ENCODE results near the gene UCMA.
A peak's percentile ranks its signal among the peaks of the same experiment; 100 is the strongest.
"Not testable (repeated sequence)": the region's sequence is repeated elsewhere in the genome, so short reads cannot be mapped to it uniquely, and the experiment has no call there.

Gene UCMA, protein sequence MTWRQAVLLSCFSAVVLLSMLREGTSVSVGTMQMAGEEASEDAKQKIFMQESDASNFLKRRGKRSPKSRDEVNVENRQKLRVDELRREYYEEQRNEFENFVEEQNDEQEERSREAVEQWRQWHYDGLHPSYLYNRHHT

DNA sequence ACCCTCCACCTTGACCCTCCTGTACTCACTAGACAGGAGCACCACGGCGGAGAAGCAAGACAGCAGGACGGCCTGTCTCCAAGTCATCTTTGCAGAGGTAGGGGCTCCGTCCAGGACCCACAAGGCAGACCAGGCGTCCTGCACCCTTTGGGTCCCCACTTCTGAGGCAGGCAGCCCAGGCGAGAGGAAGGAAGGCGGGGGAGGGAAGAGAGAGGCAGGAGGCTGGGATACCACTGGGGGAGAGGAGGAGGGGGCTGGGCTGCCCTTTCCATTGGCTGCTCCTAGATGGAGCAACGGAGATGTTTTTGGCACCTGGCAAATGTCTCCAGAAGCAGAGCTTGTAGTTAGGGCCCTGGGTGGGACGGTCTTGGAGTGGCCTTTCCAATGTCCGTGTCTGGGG, at the start of gene UCMA:
TSS of gene UCMA (minus strand) at position 203 of the 400 bp plus-strand sequence. CDS start at position 87, 116 bp downstream.
- in situ Hi-C loops (cut with MboI; ENCODE audit: low sequenced_read_pairs) = no loop called here
- Histone ChIP-seq H3K27me3 (ENCODE audit: low read depth) (no peaks in the 10 kb centered on the region), H3K4me3 (no peak within 1 kb of the TSS), H3K9me3 (no peaks in the 10 kb centered on the region), H3K4me1 (peaks cover 7% of the 10 kb centered on the region), H3K36me3 (replicated peaks) (no peaks in the 10 kb centered on the region)
- DNase-seq (ENCODE audit: low spot score in 2 of 2) = no peak

DNA sequence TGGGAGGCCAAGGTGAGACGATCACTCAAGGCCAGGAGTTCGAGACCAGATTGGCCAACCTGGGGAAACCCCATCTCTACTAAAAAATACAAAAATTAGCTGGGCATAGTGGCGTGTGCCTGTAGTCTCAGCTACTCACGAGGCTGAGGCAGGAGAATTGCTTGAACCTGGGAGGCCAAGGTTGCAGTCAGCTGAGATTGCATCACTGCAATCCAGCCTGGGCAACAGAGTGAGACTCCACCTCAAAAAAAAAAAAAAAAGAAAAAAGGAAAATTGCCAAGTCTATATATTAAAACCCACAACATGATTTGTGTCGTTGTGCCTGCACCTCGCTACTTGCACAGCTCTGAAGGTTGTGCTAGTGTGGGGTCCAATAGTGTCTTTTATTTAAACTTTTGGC, 48.2 kb upstream of the UCMA start:
- in situ Hi-C loops (cut with MboI; ENCODE audit: low sequenced_read_pairs) = not testable (repeated sequence)

DNA sequence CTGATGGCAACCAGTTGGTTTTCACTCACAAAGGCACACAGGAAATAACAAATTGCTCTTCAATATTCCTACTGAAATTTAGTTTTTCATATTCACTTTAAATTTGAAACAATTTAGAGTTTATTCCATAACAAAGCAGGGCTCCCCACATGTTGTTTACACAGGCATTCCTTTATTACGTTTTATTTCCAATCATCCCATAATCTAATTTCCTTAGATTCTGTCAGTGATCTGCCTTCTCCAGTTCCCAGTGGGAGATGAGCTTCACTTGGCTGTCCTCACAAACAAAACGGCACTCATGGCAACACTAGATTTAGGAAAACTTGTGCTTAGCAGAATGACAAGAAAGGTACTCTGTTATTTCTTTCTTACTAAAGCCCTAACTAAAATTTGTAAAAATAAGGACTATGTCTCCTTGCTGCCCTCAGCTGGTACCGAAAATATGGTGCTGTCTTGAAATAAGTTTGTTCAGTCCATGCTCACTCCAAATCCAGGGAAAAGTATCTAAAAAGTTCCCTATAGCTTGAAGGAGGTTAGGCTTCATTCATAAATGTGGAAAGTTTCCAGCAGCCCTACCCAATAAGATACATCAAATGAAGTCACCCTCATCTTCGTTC, 42.7 kb upstream of the UCMA start:
- Histone ChIP-seq H3K4me3 (no peak overlapping the region), H3K9me3 (no peaks in the 10 kb centered on the region), H3K27me3 (ENCODE audit: low read depth) (no peaks in the 10 kb centered on the region), H3K4me1 (peaks cover 14% of the 10 kb centered on the region), H3K36me3 (replicated peaks) (no peaks in the 10 kb centered on the region)
- in situ Hi-C loops (cut with MboI; ENCODE audit: low sequenced_read_pairs) = no loop called here
- no peak for DNase-seq (ENCODE audit: low spot score in 2 of 2)

More for the DNA sequence above, 48.2 kb upstream of the UCMA start:
- not testable (repeated sequence) for H3K9me3 ChIP-seq; H3K27me3 ChIP-seq (ENCODE audit: low read depth); H3K36me3 ChIP-seq (replicated peaks); H3K4me3 ChIP-seq; DNase-seq (ENCODE audit: low spot score in 2 of 2)
- peaks cover 14% of the 10 kb centered on the region for H3K4me1 ChIP-seq

- not testable (repeated sequence) for H3K9me3 ChIP-seq
Measured at GRCh38 chr10:13276146-13276545, 42.0 kb upstream of the UCMA start.

DNA sequence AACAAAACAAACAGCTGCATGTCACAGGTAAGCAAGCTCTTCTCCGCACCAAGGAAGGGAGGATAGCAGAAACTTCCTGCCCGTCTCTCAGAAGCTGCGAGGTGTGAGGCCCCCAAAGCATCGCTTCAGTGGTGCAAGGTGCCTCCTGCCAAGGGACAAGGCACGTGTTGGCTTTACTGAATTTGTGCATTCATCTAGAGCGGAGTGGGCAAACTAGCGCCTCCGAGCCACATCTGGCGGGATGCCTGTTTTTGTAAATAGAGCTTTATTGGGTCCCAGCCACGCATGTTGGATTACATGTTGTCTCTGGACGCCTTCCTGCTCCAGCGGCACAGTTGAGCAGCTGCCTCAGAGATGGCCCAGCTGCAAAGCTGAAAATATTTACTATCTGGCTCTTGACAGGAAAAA, 38.0 kb upstream of the UCMA start:
- no peaks in the 10 kb centered on the region for H3K9me3 ChIP-seq
- H3K4me3 ChIP-seq = no peak overlapping the region
- DNase-seq (ENCODE audit: low spot score in 2 of 2) = no peak
- in situ Hi-C loops (cut with MboI; ENCODE audit: low sequenced_read_pairs) = no loop called here
- H3K36me3 ChIP-seq (replicated peaks) = no peaks in the 10 kb centered on the region
- H3K4me1 ChIP-seq = no peaks in the 10 kb centered on the region
- H3K27me3 ChIP-seq (ENCODE audit: low read depth) = no peaks in the 10 kb centered on the region

More at GRCh38 chr10:13276146-13276545, 42.0 kb upstream of the UCMA start:
- H3K4me3 ChIP-seq; H3K36me3 ChIP-seq (replicated peaks); DNase-seq (ENCODE audit: low spot score in 2 of 2); H3K27me3 ChIP-seq (ENCODE audit: low read depth); in situ Hi-C loops (cut with MboI; ENCODE audit: low sequenced_read_pairs): not testable (repeated sequence)
- H3K4me1 ChIP-seq = peaks cover 14% of the 10 kb centered on the region

DNA sequence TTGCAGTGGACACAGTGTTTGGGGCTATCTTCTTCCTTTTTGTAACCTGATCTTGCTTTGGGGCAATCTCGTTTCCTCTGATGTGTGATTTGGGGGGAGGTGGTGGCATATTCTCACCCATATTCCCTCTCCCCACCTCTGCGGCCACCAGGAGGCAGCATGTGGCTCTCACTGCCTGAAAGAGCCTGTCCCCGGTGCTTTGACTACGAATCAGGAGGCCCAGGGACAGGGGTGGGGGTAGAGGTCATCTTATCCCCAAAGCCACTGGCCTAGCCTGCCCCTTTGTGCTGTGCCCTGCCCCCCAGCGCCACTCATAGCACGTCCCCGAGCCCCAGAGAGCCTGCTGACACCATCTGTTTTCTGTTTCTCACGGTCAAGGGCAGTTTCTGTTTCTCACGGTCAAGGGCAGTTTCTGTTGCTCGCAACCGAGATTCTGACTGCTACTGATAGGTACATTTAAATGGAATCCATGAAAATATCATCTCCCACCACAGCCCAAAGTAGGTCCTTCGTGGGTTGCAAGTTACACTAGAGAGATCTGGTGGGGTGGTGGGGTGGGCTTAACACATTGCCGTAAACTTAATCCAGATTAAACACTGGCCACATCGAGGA, 37.5 kb upstream of the UCMA start:
- H3K9me3 ChIP-seq = no peaks in the 10 kb centered on the region
- no peak overlapping the region for H3K4me3 ChIP-seq
- in situ Hi-C loops (cut with MboI; ENCODE audit: low sequenced_read_pairs) = no loop called here
- no peaks in the 10 kb centered on the region for H3K27me3 ChIP-seq (ENCODE audit: low read depth)
- no peaks in the 10 kb centered on the region for H3K36me3 ChIP-seq (replicated peaks)
- no peaks in the 10 kb centered on the region for H3K4me1 ChIP-seq
- DNase-seq (ENCODE audit: low spot score in 2 of 2) = peak; percentile 36 to 76

- Histone ChIP-seq H3K4me1 (no peaks in the 10 kb centered on the region), H3K4me3 (no peak overlapping the region), H3K9me3 (no peaks in the 10 kb centered on the region), H3K36me3 (replicated peaks) (no peaks in the 10 kb centered on the region), H3K27me3 (ENCODE audit: low read depth) (no peaks in the 10 kb centered on the region)
- no peak for DNase-seq (ENCODE audit: low spot score in 2 of 2)
- in situ Hi-C loops (cut with MboI; ENCODE audit: low sequenced_read_pairs) = no loop called here
Measured at GRCh38 chr10:13270877-13271551, 36.8 kb upstream of the UCMA start.

GRCh38 chr10:13268841-13269240, 34.7 kb upstream of the UCMA start:
- no peaks in the 10 kb centered on the region for H3K4me1 ChIP-seq
- no peak for DNase-seq (ENCODE audit: low spot score in 2 of 2)
- no peaks in the 10 kb centered on the region for H3K9me3 ChIP-seq
- H3K27me3 ChIP-seq (ENCODE audit: low read depth) = peaks cover under 1% of the 10 kb centered on the region; the same call in 1 of the 2 replicates
- in situ Hi-C loops (cut with MboI; ENCODE audit: low sequenced_read_pairs) = no loop called here
- H3K36me3 ChIP-seq (replicated peaks) = no peaks in the 10 kb centered on the region
- H3K4me3 ChIP-seq = no peak overlapping the region

GRCh38 chr10:13268310-13268709, 34.1 kb upstream of the UCMA start:
- no peaks in the 10 kb centered on the region for H3K36me3 ChIP-seq (replicated peaks)
- in situ Hi-C loops (cut with MboI; ENCODE audit: low sequenced_read_pairs) = no loop called here
- no peak overlapping the region for H3K4me3 ChIP-seq
- no peaks in the 10 kb centered on the region for H3K4me1 ChIP-seq
- no peak for DNase-seq (ENCODE audit: low spot score in 2 of 2)
- no peaks in the 10 kb centered on the region for H3K9me3 ChIP-seq
- peaks cover 4% of the 10 kb centered on the region; the same call in 1 of the 2 replicates for H3K27me3 ChIP-seq (ENCODE audit: low read depth)

GRCh38 chr10:13263591-13263990, 29.4 kb upstream of the UCMA start:
- H3K36me3 ChIP-seq (replicated peaks) = no peaks in the 10 kb centered on the region
- H3K9me3 ChIP-seq = no peaks in the 10 kb centered on the region
- H3K4me3 ChIP-seq = no peak overlapping the region
- no peak for DNase-seq (ENCODE audit: low spot score in 2 of 2)
- in situ Hi-C loops (cut with MboI; ENCODE audit: low sequenced_read_pairs) = no loop called here
- peaks cover 4% of the 10 kb centered on the region; the same call in 1 of the 2 replicates for H3K27me3 ChIP-seq (ENCODE audit: low read depth)
- H3K4me1 ChIP-seq = no peaks in the 10 kb centered on the region

GRCh38 chr10:13262433-13262832, 28.3 kb upstream of the UCMA start:
- H3K4me1 ChIP-seq = no peaks in the 10 kb centered on the region
- peaks cover 4% of the 10 kb centered on the region; the same call in 1 of the 2 replicates for H3K27me3 ChIP-seq (ENCODE audit: low read depth)
- no peaks in the 10 kb centered on the region for H3K36me3 ChIP-seq (replicated peaks)
- H3K9me3 ChIP-seq = no peaks in the 10 kb centered on the region
- in situ Hi-C loops (cut with MboI; ENCODE audit: low sequenced_read_pairs) = no loop called here
- no peak for DNase-seq (ENCODE audit: low spot score in 2 of 2)
- no peak overlapping the region for H3K4me3 ChIP-seq

- no peaks in the 10 kb centered on the region for H3K9me3 ChIP-seq
- peaks cover 7% of the 10 kb centered on the region; the same call in 1 of the 2 replicates for H3K27me3 ChIP-seq (ENCODE audit: low read depth)
- DNase-seq (ENCODE audit: low spot score in 2 of 2) = no peak
- H3K36me3 ChIP-seq (replicated peaks) = no peaks in the 10 kb centered on the region
- in situ Hi-C loops (cut with MboI; ENCODE audit: low sequenced_read_pairs) = no loop called here
- H3K4me1 ChIP-seq = no peaks in the 10 kb centered on the region
- H3K4me3 ChIP-seq = no peak overlapping the region
Measured at GRCh38 chr10:13257621-13258140, 23.5 kb upstream of the UCMA start.

DNA sequence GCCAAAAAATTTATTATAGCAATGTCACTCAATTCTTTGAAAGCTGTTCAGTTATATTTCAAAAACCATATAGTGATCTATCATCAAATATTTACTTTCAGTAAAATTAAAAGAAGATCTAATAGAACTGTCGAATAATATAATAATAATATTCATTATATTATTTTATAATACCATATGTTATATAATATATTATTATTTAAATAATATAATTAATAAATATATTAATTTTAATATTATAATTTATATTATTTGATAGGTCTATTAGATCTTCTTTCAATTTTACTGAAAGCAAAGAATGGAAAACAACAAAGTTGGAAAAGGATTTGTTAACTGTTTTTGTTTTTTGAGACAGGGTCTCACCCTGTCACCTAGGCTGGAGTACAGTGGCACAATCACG, 22.5 kb upstream of the UCMA start:
- Histone ChIP-seq H3K27me3 (ENCODE audit: low read depth) (peaks cover 7% of the 10 kb centered on the region; the same call in 1 of the 2 replicates), H3K9me3 (no peaks in the 10 kb centered on the region), H3K36me3 (replicated peaks) (no peaks in the 10 kb centered on the region), H3K4me3 (no peak overlapping the region), H3K4me1 (no peaks in the 10 kb centered on the region)
- in situ Hi-C loops (cut with MboI; ENCODE audit: low sequenced_read_pairs) = no loop called here
- DNase-seq (ENCODE audit: low spot score in 2 of 2) = no peak

- no peak for DNase-seq (ENCODE audit: low spot score in 2 of 2)
- no peak overlapping the region for H3K4me3 ChIP-seq
- peaks cover 7% of the 10 kb centered on the region; the same call in 1 of the 2 replicates for H3K27me3 ChIP-seq (ENCODE audit: low read depth)
- H3K36me3 ChIP-seq (replicated peaks) = no peaks in the 10 kb centered on the region
- no peaks in the 10 kb centered on the region for H3K9me3 ChIP-seq
- in situ Hi-C loops (cut with MboI; ENCODE audit: low sequenced_read_pairs) = no loop called here
- no peaks in the 10 kb centered on the region for H3K4me1 ChIP-seq
Measured at GRCh38 chr10:13253726-13254125, 19.6 kb upstream of the UCMA start.
